ENCODE measurements around the gene CCL11.

- TF ChIP-seq, protein P1, sequence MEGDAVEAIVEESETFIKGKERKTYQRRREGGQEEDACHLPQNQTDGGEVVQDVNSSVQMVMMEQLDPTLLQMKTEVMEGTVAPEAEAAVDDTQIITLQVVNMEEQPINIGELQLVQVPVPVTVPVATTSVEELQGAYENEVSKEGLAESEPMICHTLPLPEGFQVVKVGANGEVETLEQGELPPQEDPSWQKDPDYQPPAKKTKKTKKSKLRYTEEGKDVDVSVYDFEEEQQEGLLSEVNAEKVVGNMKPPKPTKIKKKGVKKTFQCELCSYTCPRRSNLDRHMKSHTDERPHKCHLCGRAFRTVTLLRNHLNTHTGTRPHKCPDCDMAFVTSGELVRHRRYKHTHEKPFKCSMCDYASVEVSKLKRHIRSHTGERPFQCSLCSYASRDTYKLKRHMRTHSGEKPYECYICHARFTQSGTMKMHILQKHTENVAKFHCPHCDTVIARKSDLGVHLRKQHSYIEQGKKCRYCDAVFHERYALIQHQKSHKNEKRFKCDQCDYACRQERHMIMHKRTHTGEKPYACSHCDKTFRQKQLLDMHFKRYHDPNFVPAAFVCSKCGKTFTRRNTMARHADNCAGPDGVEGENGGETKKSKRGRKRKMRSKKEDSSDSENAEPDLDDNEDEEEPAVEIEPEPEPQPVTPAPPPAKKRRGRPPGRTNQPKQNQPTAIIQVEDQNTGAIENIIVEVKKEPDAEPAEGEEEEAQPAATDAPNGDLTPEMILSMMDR (IDR thresholded peaks at IDR 0.05), result no peak
- TF ChIP-seq POLR2A (IDR thresholded peaks at IDR 0.05), result no peak
These were observed 44.5 kb upstream of the CCL11 start for GRCh38 chr17:34241062-34241461.

Measured in Peyer's patch (tissue), 4 donors.